Keratinocyte (primary cell): Measurements from ENCODE around the gene ZNF541. TPM values are rescaled to one million over a fixed set of nuclear protein-coding genes. Genes with fewer than 3 reads are reported as not detected.

Source experiments
- DNase-seq: peaks from one replicate; pipeline ENCODE4 v3.0.0-alpha.2; 2011; ENCODE audit warnings: low read depth, missing footprints, low spot score
- FAIRE-seq: peaks from 2 replicates; lab custom pipeline; 2011; peaks lifted over from hg19 to GRCh38; lab: Jason Lieb, UNC
- H2AFZ ChIP-seq: 2 replicates; pipeline ENCODE4 v1.6.0; 2012; ENCODE audit warnings: low read length, control low read depth, inconsistent platforms; ENCODE audit not compliant: control insufficient read depth
- H3K27ac ChIP-seq: 2 replicates; pipeline ENCODE4 v1.5.1; 2011; ENCODE audit warnings: low read length; ENCODE audit not compliant: control insufficient read depth, insufficient read depth
- H3K27me3 ChIP-seq: 3 replicates; pipeline ENCODE4 v1.6.0; 2011; ENCODE audit warnings: low read length; ENCODE audit not compliant: control insufficient read depth, insufficient read depth; ENCODE audit errors: extremely low read depth
- H3K36me3 ChIP-seq, 2 experiments: 2 replicates in 1 of 2; 3 replicates in 1 of 2; pipeline ENCODE4 v1.5.1; 2011; ENCODE audit warnings: low read length in 2 of 2, mild to moderate bottlenecking in 1 of 2; ENCODE audit not compliant: control insufficient read depth in 2 of 2, insufficient read depth in 2 of 2; ENCODE audit errors: extremely low read depth in 1 of 2
- H3K4me1 ChIP-seq: 3 replicates; pipeline ENCODE4 v1.5.1; 2011; ENCODE audit warnings: low read length; ENCODE audit not compliant: control insufficient read depth, insufficient read depth; ENCODE audit errors: extremely low read depth
- H3K4me2 ChIP-seq: 3 replicates; pipeline ENCODE4 v1.6.0; 2011; ENCODE audit warnings: low read depth, low read length; ENCODE audit not compliant: control insufficient read depth, insufficient read depth; ENCODE audit errors: extremely low read depth
- H3K4me3 ChIP-seq, 3 experiments: fragments of 200-600 bp in 1 of 3; sonication (generic) in 1 of 3; 2 replicates in 2 of 3; 3 replicates in 1 of 3; pipeline ENCODE4 v1.5.1; 2011 to 2016; ENCODE audit warnings: low read length in 3 of 3, mild to moderate bottlenecking in 3 of 3, control low read depth in 2 of 3, inconsistent platforms in 1 of 3, low read depth in 1 of 3, mixed read lengths in 1 of 3, mixed run types in 1 of 3, moderate library complexity in 1 of 3; ENCODE audit not compliant: control insufficient read depth in 2 of 3, insufficient read depth in 2 of 3; ENCODE audit errors: extremely low read depth in 1 of 3
- H3K79me2 ChIP-seq: 2 replicates; pipeline ENCODE4 v1.6.0; 2012; ENCODE audit warnings: low read length; ENCODE audit not compliant: control insufficient read depth, insufficient read depth
- H3K9ac ChIP-seq: 3 replicates; pipeline ENCODE4 v1.6.0; 2011; ENCODE audit warnings: low read length; ENCODE audit not compliant: control insufficient read depth, insufficient read depth; ENCODE audit errors: extremely low read depth
- H3K9me1 ChIP-seq: 3 replicates; pipeline ENCODE4 v1.6.0; 2011; ENCODE audit warnings: low read length; ENCODE audit not compliant: control insufficient read depth, insufficient read depth; ENCODE audit errors: extremely low read depth
- H3K9me3 ChIP-seq: 2 replicates; pipeline ENCODE4 v1.5.1; 2012; ENCODE audit warnings: low read depth, low read length; ENCODE audit not compliant: control insufficient read depth
- H4K20me1 ChIP-seq: 3 replicates; pipeline ENCODE4 v1.6.0; 2011; ENCODE audit warnings: low read length; ENCODE audit not compliant: control insufficient read depth, insufficient read depth; ENCODE audit errors: extremely low read depth
- EZH2 ChIP-seq: IDR thresholded peaks from one replicate; pipeline ENCODE4 v1.6.1; 2012; ENCODE audit warnings: inconsistent platforms, mild to moderate bottlenecking, low read length, moderate library complexity
- dilution Hi-C: fragments of 300-500 bp; cut with MboI; formaldehyde crosslinking; loops from one replicate; pipeline ENCODE4 v1.7.0; 2020; ENCODE audit warnings: low sequenced_read_pairs; ENCODE audit not compliant: extremely low pct_ligation_motif_present
- polyA plus RNA-seq, 5 experiments: library from polyadenylated mRNA; depleted of rRNA in 3 of 5; stranded (reverse) in 3 of 5; stranded (forward) in 1 of 5; unstranded in 1 of 5; fragments of >200 nt; gene quantifications; 1 replicate in 1 of 5; 2 replicates in 3 of 5; 3 replicates in 1 of 5; pipeline versions ENCODE4 v1.2.1 to v1.2.3, GENCODE V29; 2011 to 2012; ENCODE audit warnings: missing spikeins in 2 of 5, low read depth in 1 of 5, low replicate concordance in 1 of 5
- TF ChIP-seq, protein P1 (sequence below), 3 experiments: IDR thresholded peaks in 1 of 3; conservative IDR thresholded peaks in 1 of 3; optimal IDR thresholded peaks in 1 of 3; 2 replicates in 2 of 3; 3 replicates in 1 of 3; pipeline versions ENCODE3 to v1.5.1; 2011; ENCODE audit warnings: low read length in 3 of 3, mild to moderate bottlenecking in 3 of 3, moderate library complexity in 2 of 3, control low read depth in 1 of 3, inconsistent platforms in 1 of 3; ENCODE audit not compliant: insufficient read depth in 2 of 3; ENCODE audit errors: extremely low read depth in 1 of 3

ZNF541 gene
- polyA plus RNA-seq, 1 donor (not counting 4 experiments of a cell fraction or from before 2014, with no cell fraction given) = not detected

DNA sequence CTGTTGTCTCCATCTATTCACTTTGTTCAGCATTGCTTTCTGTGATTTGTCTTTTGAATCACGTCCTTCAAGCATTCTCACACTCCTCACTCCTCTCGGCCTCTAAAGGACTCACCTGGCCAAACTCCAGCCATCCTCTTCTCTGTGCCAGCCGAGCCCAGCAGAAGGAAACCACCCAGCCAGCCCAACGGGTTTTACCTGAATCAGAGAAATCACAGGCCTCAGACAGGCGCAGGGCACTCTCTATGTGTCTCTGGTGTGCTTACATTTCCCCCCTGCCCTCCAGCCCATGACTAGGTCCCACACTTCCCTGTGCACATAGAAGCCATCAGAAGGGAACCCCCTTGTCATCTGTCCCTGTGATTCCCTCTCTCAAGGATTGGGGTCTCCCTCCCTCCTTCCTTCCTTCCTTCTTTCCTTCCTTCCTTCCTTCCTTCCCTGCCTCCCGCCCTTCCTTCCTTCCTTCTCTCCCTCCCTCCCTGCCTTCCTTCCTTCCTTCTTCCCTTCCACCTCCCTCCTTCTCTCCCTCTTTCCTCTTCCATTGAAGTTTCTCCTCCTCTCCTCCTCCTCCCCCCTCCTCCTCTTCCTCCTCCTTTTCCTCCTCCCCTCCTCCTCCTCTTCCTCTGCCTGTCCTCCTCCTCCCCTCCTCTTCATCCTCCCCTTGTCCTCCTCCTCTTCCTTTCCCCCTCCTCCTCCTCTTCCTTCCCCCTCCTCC lies 8.8 kb upstream of the ZNF541 start:
- Histone ChIP-seq H3K9me1 (no peaks in the 10 kb centered on the region), H3K4me3 (no peak overlapping the region), H2AFZ (peak overlapping the region; percentile 77), H3K4me2 (peak overlapping the region; percentile 56), H3K27ac (peak overlapping the region; percentile 26), H3K36me3 (no peaks in the 10 kb centered on the region), H3K9ac (no peak overlapping the region), H3K4me1 (peaks cover 19% of the 10 kb centered on the region), H3K9me3 (peaks cover 4% of the 10 kb centered on the region), H3K27me3 (no peaks in the 10 kb centered on the region), H3K79me2 (no peaks in the 10 kb centered on the region), H4K20me1 (no peaks in the 10 kb centered on the region)
- DNase-seq (no peak), FAIRE-seq (peak; percentile 23)
- dilution Hi-C loops = no loop called here
- TF ChIP-seq, protein P1, sequence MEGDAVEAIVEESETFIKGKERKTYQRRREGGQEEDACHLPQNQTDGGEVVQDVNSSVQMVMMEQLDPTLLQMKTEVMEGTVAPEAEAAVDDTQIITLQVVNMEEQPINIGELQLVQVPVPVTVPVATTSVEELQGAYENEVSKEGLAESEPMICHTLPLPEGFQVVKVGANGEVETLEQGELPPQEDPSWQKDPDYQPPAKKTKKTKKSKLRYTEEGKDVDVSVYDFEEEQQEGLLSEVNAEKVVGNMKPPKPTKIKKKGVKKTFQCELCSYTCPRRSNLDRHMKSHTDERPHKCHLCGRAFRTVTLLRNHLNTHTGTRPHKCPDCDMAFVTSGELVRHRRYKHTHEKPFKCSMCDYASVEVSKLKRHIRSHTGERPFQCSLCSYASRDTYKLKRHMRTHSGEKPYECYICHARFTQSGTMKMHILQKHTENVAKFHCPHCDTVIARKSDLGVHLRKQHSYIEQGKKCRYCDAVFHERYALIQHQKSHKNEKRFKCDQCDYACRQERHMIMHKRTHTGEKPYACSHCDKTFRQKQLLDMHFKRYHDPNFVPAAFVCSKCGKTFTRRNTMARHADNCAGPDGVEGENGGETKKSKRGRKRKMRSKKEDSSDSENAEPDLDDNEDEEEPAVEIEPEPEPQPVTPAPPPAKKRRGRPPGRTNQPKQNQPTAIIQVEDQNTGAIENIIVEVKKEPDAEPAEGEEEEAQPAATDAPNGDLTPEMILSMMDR (optimal IDR thresholded peaks at IDR 0.05 in 1 of 3, IDR thresholded peaks at IDR 0.05 in 1 of 3, conservative IDR thresholded peaks at IDR 0.05 in 1 of 3; ENCODE audit: extremely low read depth in 1 of 3, insufficient read depth in 2 of 3, low read length in 3 of 3) = no peak
- TF ChIP-seq EZH2 = no peak

DNA sequence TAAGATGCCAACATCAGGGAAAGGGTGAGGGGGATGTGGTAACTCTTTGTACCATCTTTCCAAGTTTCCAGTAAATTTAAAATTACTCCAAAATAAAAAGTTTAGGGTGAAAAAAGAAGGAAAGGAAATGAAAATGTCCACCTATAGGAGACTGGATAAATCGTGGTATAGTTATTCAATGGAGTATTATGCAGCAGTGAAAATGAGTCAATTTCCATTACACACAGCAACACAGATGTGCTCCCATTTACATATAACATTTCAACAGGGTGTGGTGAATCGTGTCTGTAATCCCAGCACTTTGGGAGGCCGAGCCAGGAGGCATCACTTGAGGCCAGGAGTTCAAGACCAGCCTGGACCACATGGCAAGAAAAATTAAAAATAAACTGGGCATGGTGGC lies 7.4 kb upstream of the ZNF541 start:
- Histone ChIP-seq H4K20me1 (no peaks in the 10 kb centered on the region), H3K9ac (no peak overlapping the region), H3K36me3 (no peaks in the 10 kb centered on the region), H3K4me3 (no peak overlapping the region), H2AFZ (no peak overlapping the region), H3K4me1 (peaks cover 19% of the 10 kb centered on the region), H3K9me1 (no peaks in the 10 kb centered on the region), H3K4me2 (no peak overlapping the region), H3K79me2 (no peaks in the 10 kb centered on the region), H3K27ac (no peak overlapping the region), H3K9me3 (no peaks in the 10 kb centered on the region), H3K27me3 (no peaks in the 10 kb centered on the region)
- dilution Hi-C loops = no loop called here
- FAIRE-seq = no peak
- no peak for DNase-seq
- TF ChIP-seq EZH2 = no peak
- TF ChIP-seq, protein P1 (optimal IDR thresholded peaks at IDR 0.05 in 1 of 3, IDR thresholded peaks at IDR 0.05 in 1 of 3, conservative IDR thresholded peaks at IDR 0.05 in 1 of 3; ENCODE audit: extremely low read depth in 1 of 3, insufficient read depth in 2 of 3, low read length in 3 of 3) = no peak
